Measurements from ENCODE around the gene SMG9.

The SMG9 gene

GRCh38 chr19:43720936-43721335, 33.8 kb downstream of the SMG9 start:
- no peak for DNase-seq

GRCh38 chr19:43719918-43720317, 34.8 kb downstream of the SMG9 start:
- no peak for DNase-seq

GRCh38 chr19:43719378-43719868, 35.3 kb downstream of the SMG9 start:
- DNase-seq, result no peak

GRCh38 chr19:43718627-43719377, 36.0 kb downstream of the SMG9 start:
- no peak for DNase-seq

GRCh38 chr19:43715776-43716175, 39.0 kb downstream of the SMG9 start, which contains the start of gene IRGC:
Gene IRGC, plus strand, starts transcription at chr19:43716076. Its CDS starts 2,483 bp downstream, at chr19:43718559.
- no peak for DNase-seq

GRCh38 chr19:43713208-43713607, 41.6 kb downstream of the SMG9 start:
- DNase-seq, result no peak

GRCh38 chr19:43711751-43712355, 42.9 kb downstream of the SMG9 start:
- no peak for DNase-seq

GRCh38 chr19:43708716-43709115, 46.0 kb downstream of the SMG9 start:
- DNase-seq, result no peak

- no peak for DNase-seq
Measured at GRCh38 chr19:43707158-43707712, 47.5 kb downstream of the SMG9 start.

- no peak for DNase-seq
Measured at GRCh38 chr19:43705729-43706128, 49.0 kb downstream of the SMG9 start.

GRCh38 chr19:43704002-43704705, 50.6 kb downstream of the SMG9 start:
- no peak for DNase-seq

- no peak for DNase-seq
Measured at GRCh38 chr19:43700395-43701000, 54.3 kb downstream of the SMG9 start.

- peak; percentile 79 for DNase-seq
Measured at GRCh38 chr19:43699506-43700394, 55.0 kb downstream of the SMG9 start.

GRCh38 chr19:43697295-43697694, 57.5 kb downstream of the SMG9 start:
- no peak for DNase-seq

- no peak for DNase-seq
Measured at GRCh38 chr19:43695985-43696704, 58.6 kb downstream of the SMG9 start.

GRCh38 chr19:43694553-43694952, 60.2 kb downstream of the SMG9 start:
- DNase-seq, result no peak

GRCh38 chr19:43692877-43693276, 61.9 kb downstream of the SMG9 start:
- DNase-seq, result no peak

GRCh38 chr19:43692385-43692784, 62.4 kb downstream of the SMG9 start:
- DNase-seq, result no peak

GRCh38 chr19:43691755-43692154, 63.0 kb downstream of the SMG9 start:
- DNase-seq, result no peak

GRCh38 chr19:43690890-43691289, 63.9 kb downstream of the SMG9 start:
- DNase-seq, result no peak

GRCh38 chr19:43690444-43690843, 64.3 kb downstream of the SMG9 start:
- DNase-seq, result no peak
